GM23338 (cell line): Measurements from ENCODE around the gene FCER2. TPM values are rescaled to one million over a fixed set of nuclear protein-coding genes. Genes with fewer than 3 reads are reported as not detected.

Experiments used
- ATAC-seq: fragments of 200-7000 bp; cut with Tn5 transposase; 3 replicates; pipeline ENCODE4 v1.9.1; 2020
- DNase-seq: peaks from one replicate; pipeline ENCODE4 v3.0.0-alpha.2; 2015; ENCODE audit warnings: low spot score
- H2AFZ ChIP-seq: fragments of 200-600 bp; sonication (generic); 2 replicates; pipeline ENCODE4 v1.8.0; 2016; ENCODE audit warnings: antibody characterized with exemption, mild to moderate bottlenecking, moderate library complexity
- H3F3A ChIP-seq: fragments of 200-600 bp; sonication (generic); replicated peaks from 2 replicates; pipeline ENCODE4 v1.8.0; 2017; ENCODE audit warnings: antibody characterized with exemption, mixed run types, low read depth
- H3K27ac ChIP-seq: fragments of 200-600 bp; sonication (generic); 2 replicates; pipeline ENCODE4 v1.6.1; 2016; ENCODE audit warnings: low read depth
- H3K27me3 ChIP-seq: fragments of 200-600 bp; sonication (generic); 2 replicates; pipeline ENCODE4 v1.8.0; 2016; ENCODE audit warnings: mild to moderate bottlenecking, mixed run types, moderate library complexity; ENCODE audit not compliant: insufficient read depth
- H3K36me3 ChIP-seq: fragments of 200-600 bp; sonication (generic); 2 replicates; pipeline ENCODE4 v1.8.0; 2016; ENCODE audit warnings: mild to moderate bottlenecking; ENCODE audit not compliant: insufficient read depth
- H3K4me1 ChIP-seq: fragments of 200-600 bp; sonication (generic); 2 replicates; pipeline ENCODE4 v1.8.0; 2016; ENCODE audit warnings: mild to moderate bottlenecking, moderate library complexity; ENCODE audit not compliant: insufficient read depth
- H3K4me2 ChIP-seq: fragments of 200-600 bp; sonication (generic); 2 replicates; pipeline ENCODE4 v1.7.1; 2017; ENCODE audit warnings: mixed run types
- H3K4me3 ChIP-seq: fragments of 200-600 bp; sonication (generic); 2 replicates; pipeline ENCODE4 v1.6.1; 2016; ENCODE audit warnings: mixed run types
- H3K79me2 ChIP-seq: fragments of 200-600 bp; sonication (generic); replicated peaks from 2 replicates; pipeline ENCODE4 v1.8.0; 2017; ENCODE audit warnings: mild to moderate bottlenecking; ENCODE audit not compliant: insufficient read depth
- H3K9me2 ChIP-seq: fragments of 200-600 bp; sonication (generic); 2 replicates; pipeline ENCODE4 v1.8.0; 2017; ENCODE audit not compliant: insufficient read depth
- H4K20me1 ChIP-seq: fragments of 200-600 bp; sonication (generic); replicated peaks from 2 replicates; pipeline ENCODE4 v1.8.0; 2017; ENCODE audit warnings: mild to moderate bottlenecking; ENCODE audit not compliant: insufficient read depth
- H3K27ac Mint-ChIP-seq: 2 replicates; pipeline ENCODE4 v1.8.0; 2020; ENCODE audit warnings: inconsistent platforms, mild to moderate bottlenecking, moderate library complexity, mixed read lengths
- H3K27me3 Mint-ChIP-seq: 3 replicates; pipeline ENCODE4 v1.8.0; 2022; ENCODE audit warnings: low read depth, mild to moderate bottlenecking, moderate library complexity, mixed read lengths, inconsistent platforms; ENCODE audit not compliant: insufficient read depth, poor library complexity
- H3K36me3 Mint-ChIP-seq: 3 replicates; pipeline ENCODE4 v1.8.0; 2021; ENCODE audit warnings: low read depth, mild to moderate bottlenecking, inconsistent platforms, moderate library complexity, mixed read lengths
- H3K4me1 Mint-ChIP-seq: 3 replicates; pipeline ENCODE4 v1.8.0; 2020; ENCODE audit warnings: mild to moderate bottlenecking, inconsistent platforms, mixed read lengths
- H3K4me3 Mint-ChIP-seq: 3 replicates; pipeline ENCODE4 v1.8.0; 2021; ENCODE audit warnings: moderate library complexity, mild to moderate bottlenecking, inconsistent platforms, mixed read lengths
- H3K9me3 Mint-ChIP-seq: 3 replicates; pipeline ENCODE4 v1.8.0; 2020; ENCODE audit warnings: moderate library complexity, mild to moderate bottlenecking, inconsistent platforms, mixed read lengths
- CREB1 ChIP-seq: fragments of 250-450 bp; sonication (Bioruptor Pico); IDR thresholded peaks from 2 replicates; pipeline ENCODE4 v1.5.0; 2020; ENCODE audit warnings: low read depth, mild to moderate bottlenecking, moderate library complexity
- NANOG ChIP-seq: IDR thresholded peaks from 2 replicates; pipeline ENCODE4 v1.6.1; 2016; ENCODE audit warnings: antibody characterized with exemption, borderline replicate concordance
- POLR2AphosphoS5 ChIP-seq: IDR thresholded peaks from 2 replicates; pipeline ENCODE4 v1.6.1; 2016; ENCODE audit warnings: antibody characterized with exemption, low read depth
- STAT1 ChIP-seq: IDR thresholded peaks from one replicate; pipeline ENCODE4 v1.6.1; 2016; ENCODE audit warnings: antibody characterized with exemption; ENCODE audit not compliant: unreplicated experiment
- ZNF114 ChIP-seq: fragments of 250-450 bp; sonication (Bioruptor Pico); IDR thresholded peaks from 2 replicates; pipeline ENCODE4 v1.5.0; 2020; ENCODE audit warnings: mild to moderate bottlenecking, moderate library complexity
- polyA plus RNA-seq: library from polyadenylated mRNA; unstranded; fragments of >200 nt; fragmentation: Nextera tagmentation; extraction: Ambion mirVana; gene quantifications from 2 replicates; pipeline ENCODE4 v1.2.1, GENCODE V29; 2016
- total RNA-seq: library from RNA; depleted of rRNA; stranded (reverse); fragments of >200 nt; shearing (Covaris generic); gene quantifications from 2 replicates; pipeline ENCODE4 v1.2.3, GENCODE V29; 2014
- TF ChIP-seq, protein P1 (sequence below), 2 experiments: fragments of 200-600 bp in 1 of 2; sonication (generic) in 1 of 2; conservative IDR thresholded peaks; 2 replicates each; pipeline versions ENCODE4 v1.5.1 to v1.6.1; 2016 to 2017; ENCODE audit warnings: antibody characterized with exemption in 2 of 2, low read depth in 2 of 2, mild to moderate bottlenecking in 2 of 2, moderate library complexity in 1 of 2
- TF ChIP-seq, protein P2 (sequence below): IDR thresholded peaks from 2 replicates; pipeline ENCODE4 v1.6.1; 2016; ENCODE audit warnings: antibody characterized with exemption
- TF ChIP-seq, protein P3 (sequence below): fragments of 250-450 bp; sonication (Bioruptor Pico); IDR thresholded peaks from 2 replicates; pipeline ENCODE4 v1.5.0; 2020; ENCODE audit warnings: mild to moderate bottlenecking, moderate library complexity

Gene FCER2
- total and polyA plus RNA-seq, 2 experiments from 2014 or later = 0.29 TPM; not detected in 1

DNA sequence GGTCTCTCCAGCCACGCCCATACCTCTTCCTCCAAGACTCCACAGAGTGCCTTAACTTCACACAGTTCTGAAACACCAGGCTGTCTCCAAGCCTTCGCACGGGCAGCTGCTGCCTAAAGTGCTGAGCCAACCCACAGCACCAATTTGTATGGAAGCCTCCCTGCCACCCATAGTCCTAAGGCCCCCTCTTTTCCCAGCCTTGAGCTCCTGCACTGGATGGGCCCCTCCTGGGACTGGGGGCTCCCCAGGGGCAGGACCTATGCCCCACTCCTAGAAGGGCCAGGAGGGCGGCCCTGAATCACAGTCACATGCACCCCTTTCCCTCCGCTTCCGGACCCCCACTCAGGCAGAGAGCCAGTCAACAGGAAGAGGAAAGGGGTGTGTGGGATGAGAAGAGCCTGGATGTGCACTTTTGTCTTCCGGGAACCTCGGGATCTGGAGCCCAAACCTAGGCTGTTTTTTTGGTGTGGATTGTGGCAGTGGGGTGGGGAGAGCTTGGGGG, 5.1 kb upstream of the FCER2 start (continued):
- TF ChIP-seq, protein P1, sequence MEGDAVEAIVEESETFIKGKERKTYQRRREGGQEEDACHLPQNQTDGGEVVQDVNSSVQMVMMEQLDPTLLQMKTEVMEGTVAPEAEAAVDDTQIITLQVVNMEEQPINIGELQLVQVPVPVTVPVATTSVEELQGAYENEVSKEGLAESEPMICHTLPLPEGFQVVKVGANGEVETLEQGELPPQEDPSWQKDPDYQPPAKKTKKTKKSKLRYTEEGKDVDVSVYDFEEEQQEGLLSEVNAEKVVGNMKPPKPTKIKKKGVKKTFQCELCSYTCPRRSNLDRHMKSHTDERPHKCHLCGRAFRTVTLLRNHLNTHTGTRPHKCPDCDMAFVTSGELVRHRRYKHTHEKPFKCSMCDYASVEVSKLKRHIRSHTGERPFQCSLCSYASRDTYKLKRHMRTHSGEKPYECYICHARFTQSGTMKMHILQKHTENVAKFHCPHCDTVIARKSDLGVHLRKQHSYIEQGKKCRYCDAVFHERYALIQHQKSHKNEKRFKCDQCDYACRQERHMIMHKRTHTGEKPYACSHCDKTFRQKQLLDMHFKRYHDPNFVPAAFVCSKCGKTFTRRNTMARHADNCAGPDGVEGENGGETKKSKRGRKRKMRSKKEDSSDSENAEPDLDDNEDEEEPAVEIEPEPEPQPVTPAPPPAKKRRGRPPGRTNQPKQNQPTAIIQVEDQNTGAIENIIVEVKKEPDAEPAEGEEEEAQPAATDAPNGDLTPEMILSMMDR (conservative IDR thresholded peaks at IDR 0.05; ENCODE audit: low read depth in 2 of 2) = no peak
- TF ChIP-seq NANOG (no peak), STAT1 (no peak), ZNF114 (CRISPR knock-in tag) (no peak), CREB1 (CRISPR knock-in tag) (no peak), POLR2AphosphoS5 (no peak)
- TF ChIP-seq, protein P2, sequence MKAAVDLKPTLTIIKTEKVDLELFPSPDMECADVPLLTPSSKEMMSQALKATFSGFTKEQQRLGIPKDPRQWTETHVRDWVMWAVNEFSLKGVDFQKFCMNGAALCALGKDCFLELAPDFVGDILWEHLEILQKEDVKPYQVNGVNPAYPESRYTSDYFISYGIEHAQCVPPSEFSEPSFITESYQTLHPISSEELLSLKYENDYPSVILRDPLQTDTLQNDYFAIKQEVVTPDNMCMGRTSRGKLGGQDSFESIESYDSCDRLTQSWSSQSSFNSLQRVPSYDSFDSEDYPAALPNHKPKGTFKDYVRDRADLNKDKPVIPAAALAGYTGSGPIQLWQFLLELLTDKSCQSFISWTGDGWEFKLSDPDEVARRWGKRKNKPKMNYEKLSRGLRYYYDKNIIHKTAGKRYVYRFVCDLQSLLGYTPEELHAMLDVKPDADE = no peak

DNA sequence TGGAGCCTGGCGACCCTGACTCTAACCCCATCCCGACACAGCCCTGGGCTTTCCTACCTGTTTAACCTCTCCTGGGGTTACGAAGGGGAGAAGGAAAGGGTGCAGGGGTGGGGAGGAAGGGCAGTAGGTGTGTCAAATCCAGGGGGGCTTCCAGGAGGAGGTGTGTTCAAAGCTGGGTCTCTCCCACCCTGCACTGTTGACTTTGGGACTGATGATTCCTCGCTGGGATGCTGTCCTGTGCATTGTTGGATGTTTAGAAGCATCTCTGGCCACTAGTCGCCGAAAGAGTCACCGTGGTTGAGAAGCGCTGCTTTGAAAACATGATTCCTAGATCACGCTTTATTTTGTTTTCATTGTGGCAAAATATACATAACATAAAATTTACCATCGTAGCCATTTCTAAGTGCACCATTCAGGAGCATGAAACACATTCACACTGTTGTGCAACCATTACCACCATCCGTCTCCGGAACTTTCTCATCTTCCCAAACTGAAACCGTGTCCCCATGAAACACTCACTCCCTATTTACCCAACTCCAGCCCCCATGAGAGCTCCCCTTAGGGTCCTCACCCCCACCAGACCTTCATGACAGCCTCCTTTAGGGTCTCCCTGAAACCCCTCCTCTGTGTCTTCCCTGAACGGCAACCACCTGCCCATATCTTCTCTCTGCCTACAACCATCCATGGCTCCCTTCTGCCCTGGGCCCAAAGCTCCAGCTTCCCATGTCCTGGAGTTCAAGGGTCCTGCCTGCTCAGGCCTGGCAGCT, 4.4 kb upstream of the FCER2 start:
- H3K36me3 ChIP-seq = no peaks in the 10 kb centered on the region
- no peaks in the 10 kb centered on the region for H3F3A ChIP-seq
- Mint-ChIP-seq H3K27me3 (peaks cover 10% of the 10 kb centered on the region), H3K36me3 (no peaks in the 10 kb centered on the region; the same call in 2 of the 3 replicates), H3K9me3 (no peaks in the 10 kb centered on the region), H3K4me3 (no peak overlapping the region), H3K27ac (no peak overlapping the region), H3K4me1 (no peaks in the 10 kb centered on the region)
- no peaks in the 10 kb centered on the region for H3K27me3 ChIP-seq
- no peaks in the 10 kb centered on the region for H3K79me2 ChIP-seq
- no peak overlapping the region; the same call in 1 of the 2 replicates for H2AFZ ChIP-seq
- TF ChIP-seq, protein P3, sequence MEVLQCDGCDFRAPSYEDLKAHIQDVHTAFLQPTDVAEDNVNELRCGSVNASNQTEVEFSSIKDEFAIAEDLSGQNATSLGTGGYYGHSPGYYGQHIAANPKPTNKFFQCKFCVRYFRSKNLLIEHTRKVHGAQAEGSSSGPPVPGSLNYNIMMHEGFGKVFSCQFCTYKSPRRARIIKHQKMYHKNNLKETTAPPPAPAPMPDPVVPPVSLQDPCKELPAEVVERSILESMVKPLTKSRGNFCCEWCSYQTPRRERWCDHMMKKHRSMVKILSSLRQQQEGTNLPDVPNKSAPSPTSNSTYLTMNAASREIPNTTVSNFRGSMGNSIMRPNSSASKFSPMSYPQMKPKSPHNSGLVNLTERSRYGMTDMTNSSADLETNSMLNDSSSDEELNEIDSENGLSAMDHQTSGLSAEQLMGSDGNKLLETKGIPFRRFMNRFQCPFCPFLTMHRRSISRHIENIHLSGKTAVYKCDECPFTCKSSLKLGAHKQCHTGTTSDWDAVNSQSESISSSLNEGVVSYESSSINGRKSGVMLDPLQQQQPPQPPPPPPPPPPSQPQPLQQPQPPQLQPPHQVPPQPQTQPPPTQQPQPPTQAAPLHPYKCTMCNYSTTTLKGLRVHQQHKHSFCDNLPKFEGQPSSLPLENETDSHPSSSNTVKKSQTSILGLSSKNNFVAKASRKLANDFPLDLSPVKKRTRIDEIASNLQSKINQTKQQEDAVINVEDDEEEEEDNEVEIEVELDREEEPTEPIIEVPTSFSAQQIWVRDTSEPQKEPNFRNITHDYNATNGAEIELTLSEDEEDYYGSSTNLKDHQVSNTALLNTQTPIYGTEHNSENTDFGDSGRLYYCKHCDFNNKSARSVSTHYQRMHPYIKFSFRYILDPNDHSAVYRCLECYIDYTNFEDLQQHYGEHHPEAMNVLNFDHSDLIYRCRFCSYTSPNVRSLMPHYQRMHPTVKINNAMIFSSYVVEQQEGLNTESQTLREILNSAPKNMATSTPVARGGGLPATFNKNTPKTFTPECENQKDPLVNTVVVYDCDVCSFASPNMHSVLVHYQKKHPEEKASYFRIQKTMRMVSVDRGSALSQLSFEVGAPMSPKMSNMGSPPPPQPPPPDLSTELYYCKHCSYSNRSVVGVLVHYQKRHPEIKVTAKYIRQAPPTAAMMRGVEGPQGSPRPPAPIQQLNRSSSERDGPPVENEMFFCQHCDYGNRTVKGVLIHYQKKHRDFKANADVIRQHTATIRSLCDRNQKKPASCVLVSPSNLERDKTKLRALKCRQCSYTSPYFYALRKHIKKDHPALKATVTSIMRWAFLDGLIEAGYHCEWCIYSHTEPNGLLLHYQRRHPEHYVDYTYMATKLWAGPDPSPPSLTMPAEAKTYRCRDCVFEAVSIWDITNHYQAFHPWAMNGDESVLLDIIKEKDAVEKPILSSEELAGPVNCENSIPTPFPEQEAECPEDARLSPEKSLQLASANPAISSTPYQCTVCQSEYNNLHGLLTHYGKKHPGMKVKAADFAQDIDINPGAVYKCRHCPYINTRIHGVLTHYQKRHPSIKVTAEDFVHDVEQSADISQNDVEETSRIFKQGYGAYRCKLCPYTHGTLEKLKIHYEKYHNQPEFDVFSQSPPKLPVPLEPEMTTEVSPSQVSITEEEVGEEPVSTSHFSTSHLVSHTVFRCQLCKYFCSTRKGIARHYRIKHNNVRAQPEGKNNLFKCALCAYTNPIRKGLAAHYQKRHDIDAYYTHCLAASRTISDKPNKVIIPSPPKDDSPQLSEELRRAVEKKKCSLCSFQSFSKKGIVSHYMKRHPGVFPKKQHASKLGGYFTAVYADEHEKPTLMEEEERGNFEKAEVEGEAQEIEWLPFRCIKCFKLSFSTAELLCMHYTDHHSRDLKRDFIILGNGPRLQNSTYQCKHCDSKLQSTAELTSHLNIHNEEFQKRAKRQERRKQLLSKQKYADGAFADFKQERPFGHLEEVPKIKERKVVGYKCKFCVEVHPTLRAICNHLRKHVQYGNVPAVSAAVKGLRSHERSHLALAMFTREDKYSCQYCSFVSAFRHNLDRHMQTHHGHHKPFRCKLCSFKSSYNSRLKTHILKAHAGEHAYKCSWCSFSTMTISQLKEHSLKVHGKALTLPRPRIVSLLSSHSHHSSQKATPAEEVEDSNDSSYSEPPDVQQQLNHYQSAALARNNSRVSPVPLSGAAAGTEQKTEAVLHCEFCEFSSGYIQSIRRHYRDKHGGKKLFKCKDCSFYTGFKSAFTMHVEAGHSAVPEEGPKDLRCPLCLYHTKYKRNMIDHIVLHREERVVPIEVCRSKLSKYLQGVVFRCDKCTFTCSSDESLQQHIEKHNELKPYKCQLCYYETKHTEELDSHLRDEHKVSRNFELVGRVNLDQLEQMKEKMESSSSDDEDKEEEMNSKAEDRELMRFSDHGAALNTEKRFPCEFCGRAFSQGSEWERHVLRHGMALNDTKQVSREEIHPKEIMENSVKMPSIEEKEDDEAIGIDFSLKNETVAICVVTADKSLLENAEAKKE (CRISPR knock-in tag) = no peak
- TF ChIP-seq STAT1 = no peak
- ATAC-seq = no peak
- no peak for DNase-seq
- H4K20me1 ChIP-seq = no peaks in the 10 kb centered on the region
- H3K4me3 ChIP-seq = no peak overlapping the region
- no peaks in the 10 kb centered on the region for H3K9me2 ChIP-seq
- no peaks in the 10 kb centered on the region for H3K4me1 ChIP-seq
- no peak overlapping the region for H3K27ac ChIP-seq
- H3K4me2 ChIP-seq = no peak overlapping the region
